Bone marrow (tissue), 2 donors: ENCODE data around the gene RIC8B.
"Not testable (repeated sequence)": the region's sequence is repeated elsewhere in the genome, so short reads cannot be mapped to it uniquely, and the experiment has no call there.

Source experiments
- DNase-seq, 2 donors: peaks; one replicate each; lab custom pipeline; 2025; lab: John Stamatoyannopoulos, UW

RIC8B gene

GRCh38 chr12:106774005-106774807, at the start of gene RIC8B:
Gene RIC8B, plus strand, starts transcription at chr12:106774682. Its CDS starts 64 bp downstream, at chr12:106774746.
- peak; percentile 88 for DNase-seq

GRCh38 chr12:106724934-106725333, 49.5 kb upstream of the RIC8B start:
- no peak for DNase-seq

- not testable (repeated sequence) for DNase-seq
These were observed 47.8 kb upstream of the RIC8B start for GRCh38 chr12:106726603-106727202.

- DNase-seq = no peak
These were observed 44.9 kb upstream of the RIC8B start for GRCh38 chr12:106729611-106730010.

GRCh38 chr12:106732890-106733289, 41.6 kb upstream of the RIC8B start:
- no peak for DNase-seq

GRCh38 chr12:106733660-106734059, 40.8 kb upstream of the RIC8B start:
- DNase-seq = no peak

- DNase-seq = no peak
These were observed 38.2 kb upstream of the RIC8B start for GRCh38 chr12:106736051-106736957.

GRCh38 chr12:106739318-106739717, 35.2 kb upstream of the RIC8B start:
- no peak for DNase-seq

- DNase-seq = no peak
These were observed 34.5 kb upstream of the RIC8B start for GRCh38 chr12:106739815-106740530.

GRCh38 chr12:106740818-106741217, 33.7 kb upstream of the RIC8B start:
- DNase-seq = no peak

- DNase-seq = no peak
These were observed 33.2 kb upstream of the RIC8B start for GRCh38 chr12:106741247-106741646.

- DNase-seq = no peak
These were observed 31.1 kb upstream of the RIC8B start for GRCh38 chr12:106743270-106743988.

- DNase-seq = no peak
These were observed 29.9 kb upstream of the RIC8B start for GRCh38 chr12:106744600-106744999.

- no peak for DNase-seq
These were observed 29.2 kb upstream of the RIC8B start for GRCh38 chr12:106745181-106745745.

GRCh38 chr12:106747973-106748436, 26.5 kb upstream of the RIC8B start:
- DNase-seq = no peak

- no peak for DNase-seq
These were observed 24.0 kb upstream of the RIC8B start for GRCh38 chr12:106750524-106750923.

- DNase-seq = no peak
These were observed 21.0 kb upstream of the RIC8B start for GRCh38 chr12:106753526-106753925.

- no peak for DNase-seq
These were observed 20.2 kb upstream of the RIC8B start for GRCh38 chr12:106754331-106754730.

GRCh38 chr12:106757623-106758348, 16.7 kb upstream of the RIC8B start:
- no peak for DNase-seq
